ENCODE results near the gene TTC9B.

DNA sequence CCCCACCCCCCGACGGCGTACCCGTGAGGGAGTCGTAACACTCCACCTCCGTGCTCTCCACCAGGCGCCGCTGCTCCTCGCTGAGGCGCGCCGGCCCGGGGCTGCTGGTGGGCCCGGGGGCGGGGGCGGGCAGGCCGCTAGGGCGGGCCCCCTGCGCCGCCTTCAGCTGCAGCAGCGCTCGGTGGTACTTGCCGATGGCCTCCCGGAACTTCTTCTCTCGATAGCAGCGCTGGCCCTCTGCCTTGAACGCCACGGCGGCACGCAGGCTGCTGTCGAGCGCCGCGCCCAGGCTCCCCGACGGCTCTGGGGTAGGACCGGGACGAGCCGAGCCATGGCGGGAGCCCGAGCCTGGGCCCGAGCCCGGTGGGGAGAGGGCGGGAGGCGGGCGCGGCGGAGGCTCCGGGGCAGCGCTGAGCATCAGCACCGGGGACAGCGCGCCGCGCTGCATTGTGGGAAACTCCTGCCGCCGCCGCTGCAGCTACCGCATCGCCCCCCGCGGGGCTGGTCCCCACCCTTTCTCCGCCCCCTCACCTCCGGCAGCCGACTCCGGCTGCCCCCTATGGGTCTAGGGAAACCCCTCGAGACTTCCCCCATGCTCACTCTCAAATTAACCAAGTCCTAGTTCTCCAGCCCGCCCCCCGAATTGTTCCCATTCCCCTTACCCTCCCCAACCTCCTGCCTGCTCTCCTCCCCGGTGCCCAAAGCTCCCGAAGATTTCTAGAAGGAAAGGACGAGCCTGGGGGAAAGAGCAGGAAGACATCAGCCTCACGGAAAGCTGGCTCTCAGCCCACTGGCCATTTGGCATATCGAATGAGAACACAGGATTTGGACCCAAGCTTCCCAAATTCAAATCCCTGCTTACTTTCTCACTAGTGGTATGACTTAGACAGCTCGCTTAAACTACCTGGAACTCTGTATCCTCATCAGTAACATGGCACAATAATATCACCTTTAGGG is at the start of gene TTC9B:
- TF ChIP-seq EP300 (IDR thresholded peaks at IDR 0.05) (no peak), POLR2AphosphoS5 (IDR thresholded peaks at IDR 0.05) (no peak), POLR2A (IDR thresholded peaks at IDR 0.05) (no peak)
- TF ChIP-seq, protein P1, sequence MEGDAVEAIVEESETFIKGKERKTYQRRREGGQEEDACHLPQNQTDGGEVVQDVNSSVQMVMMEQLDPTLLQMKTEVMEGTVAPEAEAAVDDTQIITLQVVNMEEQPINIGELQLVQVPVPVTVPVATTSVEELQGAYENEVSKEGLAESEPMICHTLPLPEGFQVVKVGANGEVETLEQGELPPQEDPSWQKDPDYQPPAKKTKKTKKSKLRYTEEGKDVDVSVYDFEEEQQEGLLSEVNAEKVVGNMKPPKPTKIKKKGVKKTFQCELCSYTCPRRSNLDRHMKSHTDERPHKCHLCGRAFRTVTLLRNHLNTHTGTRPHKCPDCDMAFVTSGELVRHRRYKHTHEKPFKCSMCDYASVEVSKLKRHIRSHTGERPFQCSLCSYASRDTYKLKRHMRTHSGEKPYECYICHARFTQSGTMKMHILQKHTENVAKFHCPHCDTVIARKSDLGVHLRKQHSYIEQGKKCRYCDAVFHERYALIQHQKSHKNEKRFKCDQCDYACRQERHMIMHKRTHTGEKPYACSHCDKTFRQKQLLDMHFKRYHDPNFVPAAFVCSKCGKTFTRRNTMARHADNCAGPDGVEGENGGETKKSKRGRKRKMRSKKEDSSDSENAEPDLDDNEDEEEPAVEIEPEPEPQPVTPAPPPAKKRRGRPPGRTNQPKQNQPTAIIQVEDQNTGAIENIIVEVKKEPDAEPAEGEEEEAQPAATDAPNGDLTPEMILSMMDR (IDR thresholded peaks at IDR 0.05): no peak

All from stomach (tissue), 4 donors.